GM23338 (cell line): ENCODE data around the gene C5orf34. TPM values are rescaled to one million over a fixed set of nuclear protein-coding genes. Genes with fewer than 3 reads are reported as not detected.

Experiments used
- ATAC-seq: fragments of 200-7000 bp; cut with Tn5 transposase; 3 replicates; pipeline ENCODE4 v1.9.1; 2020
- DNase-seq: peaks from one replicate; pipeline ENCODE4 v3.0.0-alpha.2; 2015; ENCODE audit warnings: low spot score
- H2AFZ ChIP-seq: fragments of 200-600 bp; sonication (generic); 2 replicates; pipeline ENCODE4 v1.8.0; 2016; ENCODE audit warnings: antibody characterized with exemption, mild to moderate bottlenecking, moderate library complexity
- H3F3A ChIP-seq: fragments of 200-600 bp; sonication (generic); replicated peaks from 2 replicates; pipeline ENCODE4 v1.8.0; 2017; ENCODE audit warnings: antibody characterized with exemption, mixed run types, low read depth
- H3K27ac ChIP-seq: fragments of 200-600 bp; sonication (generic); 2 replicates; pipeline ENCODE4 v1.6.1; 2016; ENCODE audit warnings: low read depth
- H3K27me3 ChIP-seq: fragments of 200-600 bp; sonication (generic); 2 replicates; pipeline ENCODE4 v1.8.0; 2016; ENCODE audit warnings: mild to moderate bottlenecking, mixed run types, moderate library complexity; ENCODE audit not compliant: insufficient read depth
- H3K36me3 ChIP-seq: fragments of 200-600 bp; sonication (generic); 2 replicates; pipeline ENCODE4 v1.8.0; 2016; ENCODE audit warnings: mild to moderate bottlenecking; ENCODE audit not compliant: insufficient read depth
- H3K4me1 ChIP-seq: fragments of 200-600 bp; sonication (generic); 2 replicates; pipeline ENCODE4 v1.8.0; 2016; ENCODE audit warnings: mild to moderate bottlenecking, moderate library complexity; ENCODE audit not compliant: insufficient read depth
- H3K4me2 ChIP-seq: fragments of 200-600 bp; sonication (generic); 2 replicates; pipeline ENCODE4 v1.7.1; 2017; ENCODE audit warnings: mixed run types
- H3K4me3 ChIP-seq: fragments of 200-600 bp; sonication (generic); 2 replicates; pipeline ENCODE4 v1.6.1; 2016; ENCODE audit warnings: mixed run types
- H3K79me2 ChIP-seq: fragments of 200-600 bp; sonication (generic); replicated peaks from 2 replicates; pipeline ENCODE4 v1.8.0; 2017; ENCODE audit warnings: mild to moderate bottlenecking; ENCODE audit not compliant: insufficient read depth
- H3K9me2 ChIP-seq: fragments of 200-600 bp; sonication (generic); 2 replicates; pipeline ENCODE4 v1.8.0; 2017; ENCODE audit not compliant: insufficient read depth
- H4K20me1 ChIP-seq: fragments of 200-600 bp; sonication (generic); replicated peaks from 2 replicates; pipeline ENCODE4 v1.8.0; 2017; ENCODE audit warnings: mild to moderate bottlenecking; ENCODE audit not compliant: insufficient read depth
- H3K27ac Mint-ChIP-seq: 2 replicates; pipeline ENCODE4 v1.8.0; 2020; ENCODE audit warnings: inconsistent platforms, mild to moderate bottlenecking, moderate library complexity, mixed read lengths
- H3K27me3 Mint-ChIP-seq: 3 replicates; pipeline ENCODE4 v1.8.0; 2022; ENCODE audit warnings: low read depth, mild to moderate bottlenecking, moderate library complexity, mixed read lengths, inconsistent platforms; ENCODE audit not compliant: insufficient read depth, poor library complexity
- H3K36me3 Mint-ChIP-seq: 3 replicates; pipeline ENCODE4 v1.8.0; 2021; ENCODE audit warnings: low read depth, mild to moderate bottlenecking, inconsistent platforms, moderate library complexity, mixed read lengths
- H3K4me1 Mint-ChIP-seq: 3 replicates; pipeline ENCODE4 v1.8.0; 2020; ENCODE audit warnings: mild to moderate bottlenecking, inconsistent platforms, mixed read lengths
- H3K4me3 Mint-ChIP-seq: 3 replicates; pipeline ENCODE4 v1.8.0; 2021; ENCODE audit warnings: moderate library complexity, mild to moderate bottlenecking, inconsistent platforms, mixed read lengths
- H3K9me3 Mint-ChIP-seq: 3 replicates; pipeline ENCODE4 v1.8.0; 2020; ENCODE audit warnings: moderate library complexity, mild to moderate bottlenecking, inconsistent platforms, mixed read lengths
- ETS1 ChIP-seq: IDR thresholded peaks from 2 replicates; pipeline ENCODE4 v1.6.1; 2016; ENCODE audit warnings: antibody characterized with exemption
- EZH2 ChIP-seq: fragments of 200-600 bp; sonication (generic); IDR thresholded peaks from one replicate; pipeline ENCODE4 v1.8.0; 2017; ENCODE audit warnings: antibody characterized with exemption, mild to moderate bottlenecking, low read depth; ENCODE audit not compliant: unreplicated experiment
- NANOG ChIP-seq: IDR thresholded peaks from 2 replicates; pipeline ENCODE4 v1.6.1; 2016; ENCODE audit warnings: antibody characterized with exemption, borderline replicate concordance
- POLR2AphosphoS5 ChIP-seq: IDR thresholded peaks from 2 replicates; pipeline ENCODE4 v1.6.1; 2016; ENCODE audit warnings: antibody characterized with exemption, low read depth
- REST ChIP-seq: IDR thresholded peaks from one replicate; pipeline ENCODE4 v1.6.1; 2018; ENCODE audit warnings: antibody characterized with exemption; ENCODE audit not compliant: unreplicated experiment
- ZNF331 ChIP-seq: fragments of 250-450 bp; sonication (Bioruptor Pico); IDR thresholded peaks from 2 replicates; pipeline ENCODE4 v1.5.0; 2020; ENCODE audit warnings: low read depth, mild to moderate bottlenecking, moderate library complexity
- ZNF462 ChIP-seq: fragments of 250-450 bp; sonication (Bioruptor Pico); IDR thresholded peaks from 2 replicates; pipeline ENCODE4 v1.5.0; 2020; ENCODE audit warnings: mild to moderate bottlenecking, moderate library complexity
- polyA plus RNA-seq: library from polyadenylated mRNA; unstranded; fragments of >200 nt; fragmentation: Nextera tagmentation; extraction: Ambion mirVana; gene quantifications from 2 replicates; pipeline ENCODE4 v1.2.1, GENCODE V29; 2016
- total RNA-seq: library from RNA; depleted of rRNA; stranded (reverse); fragments of >200 nt; shearing (Covaris generic); gene quantifications from 2 replicates; pipeline ENCODE4 v1.2.3, GENCODE V29; 2014

Gene C5orf34
- total and polyA plus RNA-seq, 2 experiments from 2014 or later, result 12.2 to 15.3 TPM

GRCh38 chr5:43561356-43561755 is 46.4 kb upstream of the C5orf34 start (continued):
- TF ChIP-seq REST, result no peak
- TF ChIP-seq NANOG, result no peak
- no peak for TF ChIP-seq ZNF462 (CRISPR knock-in tag)
- TF ChIP-seq EZH2, result no peak
- no peak for TF ChIP-seq POLR2AphosphoS5

- Histone ChIP-seq H2AFZ (peak overlapping the region; percentile 64; the same call in 1 of the 2 replicates), H3K4me2 (no peak overlapping the region), H3K27ac (no peak overlapping the region), H3K4me3 (no peak overlapping the region), H3K79me2 (peaks cover 12% of the 10 kb centered on the region), H3K36me3 (peaks cover 1% of the 10 kb centered on the region; the same call in 1 of the 2 replicates), H3K4me1 (peaks cover 11% of the 10 kb centered on the region), H3K27me3 (no peaks in the 10 kb centered on the region), H3K9me2 (no peaks in the 10 kb centered on the region), H3F3A (no peaks in the 10 kb centered on the region), H4K20me1 (no peaks in the 10 kb centered on the region)
- no peak overlapping the region for H3K27ac Mint-ChIP-seq
- TF ChIP-seq POLR2AphosphoS5 (no peak), ETS1 (no peak), ZNF331 (CRISPR knock-in tag) (no peak), NANOG (no peak)
- ATAC-seq (no peak), DNase-seq (no peak)
- peaks cover 10% of the 10 kb centered on the region for H3K4me1 Mint-ChIP-seq
- peaks cover 4% of the 10 kb centered on the region for H3K36me3 Mint-ChIP-seq
- H3K9me3 Mint-ChIP-seq, result no peaks in the 10 kb centered on the region
- H3K4me3 Mint-ChIP-seq, result no peak overlapping the region; the same call in 2 of the 3 replicates
- H3K27me3 Mint-ChIP-seq, result peaks cover 11% of the 10 kb centered on the region
Measured at GRCh38 chr5:43560128-43560527, 45.2 kb upstream of the C5orf34 start.
